NCI-H2107 treated with DMSO at 0.1 percent for 48 hours (cell line): Measurements from ENCODE around the gene CFLAR.

ENCODE experiments used
- DNase-seq: peaks from one replicate; lab custom pipeline; 2025; ENCODE audit not compliant: unreplicated experiment; lab: John Stamatoyannopoulos, UW

The CFLAR gene

DNA sequence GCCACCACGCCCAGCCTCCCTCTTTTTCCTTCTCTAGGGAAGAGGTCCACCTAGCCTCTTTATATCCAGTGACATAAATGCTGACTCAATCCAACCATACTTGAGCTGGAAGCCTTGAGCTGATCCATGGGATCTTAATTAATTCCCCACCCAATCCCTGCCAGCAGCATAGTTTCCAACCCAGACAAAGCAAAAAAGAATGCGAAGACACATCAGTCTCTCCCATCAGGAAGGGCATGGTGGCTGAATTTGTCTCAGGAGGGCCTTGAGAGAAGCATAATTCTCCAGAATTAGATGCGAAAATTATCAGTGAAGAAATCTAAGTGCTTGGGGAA lies 89.5 kb downstream of the CFLAR start:
- no peak for DNase-seq

DNA sequence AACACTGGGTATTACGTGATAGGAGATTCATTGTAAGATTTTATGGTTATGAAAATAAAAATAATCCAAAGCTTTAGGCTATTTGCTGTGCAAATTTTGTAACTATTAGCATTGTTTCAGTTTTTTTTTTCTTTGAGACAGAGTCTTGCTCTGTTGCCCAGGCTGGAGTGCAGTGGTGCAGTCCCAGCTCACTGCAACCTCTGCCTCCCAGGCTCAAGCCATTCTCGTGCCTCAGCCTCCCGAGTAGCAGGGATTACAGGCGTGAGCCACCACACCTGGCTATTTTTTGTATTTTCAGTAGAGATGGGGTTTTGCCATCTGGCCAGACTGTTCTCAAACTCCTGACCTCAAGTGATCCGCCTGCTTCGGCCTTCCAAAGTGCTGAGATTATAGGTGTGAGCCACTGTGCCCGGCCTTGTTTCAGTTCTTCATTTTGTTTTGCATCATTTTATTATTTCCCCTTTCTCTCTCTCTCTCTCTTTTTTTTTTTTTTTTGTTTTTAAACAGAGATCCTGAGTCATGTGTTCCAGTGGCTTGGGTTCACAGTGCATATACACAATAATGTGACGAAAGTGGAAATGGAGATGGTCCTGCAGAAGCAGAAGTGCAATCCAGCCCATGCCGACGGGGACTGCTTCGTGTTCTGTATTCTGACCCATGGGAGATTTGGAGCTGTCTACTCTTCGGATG lies 92.7 kb downstream of the CFLAR start:
- DNase-seq: no peak

- DNase-seq: no peak
Observed at GRCh38 chr2:201215963-201216362, 100.0 kb downstream of the CFLAR start.

- DNase-seq: no peak
Observed at GRCh38 chr2:201216918-201217317, 101.0 kb downstream of the CFLAR start.

GRCh38 chr2:201218780-201219179 lies 102.8 kb downstream of the CFLAR start:
- no peak for DNase-seq

DNA sequence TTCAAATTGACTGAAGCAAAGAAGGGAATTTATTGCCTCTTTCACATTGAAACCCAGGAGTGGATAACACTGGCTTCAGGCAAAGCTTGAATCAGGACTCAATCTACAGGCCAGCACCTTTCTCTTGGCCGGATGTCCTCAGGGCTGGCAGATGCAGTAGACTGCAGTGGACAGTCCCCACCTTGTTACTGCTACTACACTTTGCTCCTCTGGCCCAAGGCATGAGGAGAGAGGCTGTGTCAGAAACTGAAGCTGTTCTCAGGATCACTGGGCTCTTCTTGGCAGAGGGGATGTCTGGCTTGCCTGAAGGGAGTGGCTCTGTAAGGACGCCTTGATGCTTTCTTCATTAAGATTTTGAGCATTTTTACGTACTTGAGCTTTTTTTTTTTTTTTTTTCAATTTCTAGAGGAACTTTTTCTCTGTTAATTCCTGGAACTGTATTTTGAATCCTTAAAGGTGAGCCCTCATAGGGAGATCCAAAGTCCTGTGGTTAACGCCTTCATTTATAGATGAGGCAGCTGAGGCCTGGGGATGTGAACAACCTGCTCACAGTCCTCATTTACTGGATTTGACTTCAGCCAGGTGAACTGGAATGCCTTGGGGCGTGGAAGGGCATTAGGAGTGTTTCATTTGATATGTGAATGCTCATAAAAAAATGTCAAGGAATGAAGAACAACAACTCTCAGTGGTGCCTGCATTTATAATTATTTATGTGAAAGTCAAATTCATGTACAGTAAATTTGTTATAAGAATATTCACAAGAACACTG lies 103.5 kb downstream of the CFLAR start:
- DNase-seq: no peak

GRCh38 chr2:201220102-201220570 lies 104.2 kb downstream of the CFLAR start:
- peak; percentile 26 for DNase-seq

DNA sequence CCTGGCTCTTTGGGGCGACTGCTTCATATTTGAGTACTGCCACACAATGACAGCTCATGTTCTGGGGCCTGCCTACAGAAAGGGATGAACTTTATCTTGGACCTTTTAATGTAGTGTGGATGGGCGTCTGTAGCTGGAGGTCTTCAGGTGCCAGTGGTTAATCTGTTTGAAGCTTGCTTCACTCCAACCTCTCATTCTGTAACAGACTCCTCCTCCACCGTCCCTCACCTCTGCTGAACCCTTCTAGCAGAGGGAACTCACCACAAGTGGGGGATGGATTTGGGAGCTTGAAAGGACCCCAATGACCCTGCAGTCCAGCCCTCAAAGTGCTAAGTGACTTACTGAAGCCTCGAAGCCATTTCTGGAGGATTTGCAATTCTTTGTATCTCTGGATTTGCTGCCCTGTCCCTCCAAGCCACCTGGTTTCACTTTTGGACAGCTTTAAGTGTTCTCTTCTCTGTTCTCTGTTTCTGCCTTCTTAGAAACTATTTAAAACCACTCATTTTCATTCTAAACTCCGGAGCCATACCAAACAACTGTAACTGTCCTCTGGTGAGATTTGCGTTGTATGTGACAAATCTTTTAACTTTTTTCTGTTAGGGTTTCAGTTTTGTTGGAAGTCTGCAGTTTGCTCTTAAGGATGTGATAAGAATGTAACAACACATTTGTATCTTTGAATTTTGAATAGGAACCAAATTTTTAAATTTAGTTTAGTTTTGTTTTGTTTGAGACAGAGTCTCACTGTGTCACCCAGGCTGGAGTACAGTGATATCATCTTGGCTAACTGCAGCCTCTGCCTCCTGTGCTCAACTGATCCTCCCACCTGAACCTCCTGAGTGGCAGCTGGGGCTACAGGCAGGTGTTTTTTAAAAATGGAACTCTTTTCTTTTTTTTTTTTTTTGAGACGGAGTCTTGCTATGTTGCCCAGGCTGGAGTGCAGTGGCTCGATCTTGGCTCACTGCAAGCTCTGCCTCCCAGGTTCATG lies 107.4 kb downstream of the CFLAR start:
- DNase-seq: no peak
